Jurkat, Clone E6-1 (cell line): ENCODE measurements around the gene ARSB.
"Not testable (repeated sequence)": the region's sequence is repeated elsewhere in the genome, so short reads cannot be mapped to it uniquely, and the experiment has no call there.

ENCODE experiments used
- DNase-seq: peaks from one replicate; pipeline ENCODE4 v3.0.0-alpha.2; 2011; ENCODE audit warnings: low read depth, low spot score
- H3K4me3 ChIP-seq: 2 replicates; pipeline ENCODE4 v1.5.1; 2011; ENCODE audit warnings: mild to moderate bottlenecking, low read length, control low read depth, moderate library complexity

The ARSB gene

DNA sequence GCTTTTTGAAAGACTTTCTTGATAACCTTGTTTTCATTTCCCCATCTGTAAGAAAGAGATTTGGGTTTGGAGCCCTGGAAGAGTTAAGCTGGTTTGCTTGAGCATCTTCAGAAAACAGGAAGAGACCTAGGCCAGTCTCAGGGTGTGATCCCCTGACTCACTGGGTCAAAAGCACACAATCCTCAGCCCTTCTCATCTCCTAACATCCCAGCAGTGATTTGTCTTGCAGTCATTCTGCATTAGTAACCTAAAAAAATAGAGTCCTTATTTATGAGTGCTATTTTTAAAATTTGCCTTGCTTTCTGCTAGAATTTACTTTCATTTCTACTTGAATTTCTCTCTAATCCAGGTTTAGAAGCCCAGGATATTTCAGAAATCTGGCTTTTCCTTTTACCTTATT, 16.4 kb upstream of the ARSB start:
- no peak overlapping the region for H3K4me3 ChIP-seq
- no peak for DNase-seq

DNA sequence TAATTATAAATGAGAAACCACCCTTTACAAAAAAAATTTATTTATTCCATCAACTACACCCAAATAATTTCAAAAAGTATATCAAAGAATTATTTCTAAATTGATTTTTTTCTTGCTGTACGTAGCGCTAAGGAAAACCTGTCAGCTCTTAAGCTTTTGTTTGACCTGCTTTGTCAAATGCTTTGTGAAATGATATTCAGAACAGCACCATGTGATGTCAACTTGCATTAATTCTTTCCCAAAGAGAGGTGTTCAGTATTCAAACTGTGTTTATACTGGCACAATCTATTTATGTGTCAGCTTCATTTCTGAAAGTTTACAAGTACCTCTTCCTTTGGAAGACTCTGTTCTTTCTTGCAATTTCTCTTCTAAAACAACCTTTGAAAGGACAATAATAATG, 12.0 kb upstream of the ARSB start:
- no peak for DNase-seq
- H3K4me3 ChIP-seq: no peak overlapping the region

GRCh38 chr5:78995521-78996007, 10.5 kb upstream of the ARSB start:
- H3K4me3 ChIP-seq: no peak overlapping the region
- DNase-seq: no peak

- no peak for DNase-seq
- no peak overlapping the region for H3K4me3 ChIP-seq
These were observed 8.1 kb upstream of the ARSB start for GRCh38 chr5:78993165-78993564.

DNA sequence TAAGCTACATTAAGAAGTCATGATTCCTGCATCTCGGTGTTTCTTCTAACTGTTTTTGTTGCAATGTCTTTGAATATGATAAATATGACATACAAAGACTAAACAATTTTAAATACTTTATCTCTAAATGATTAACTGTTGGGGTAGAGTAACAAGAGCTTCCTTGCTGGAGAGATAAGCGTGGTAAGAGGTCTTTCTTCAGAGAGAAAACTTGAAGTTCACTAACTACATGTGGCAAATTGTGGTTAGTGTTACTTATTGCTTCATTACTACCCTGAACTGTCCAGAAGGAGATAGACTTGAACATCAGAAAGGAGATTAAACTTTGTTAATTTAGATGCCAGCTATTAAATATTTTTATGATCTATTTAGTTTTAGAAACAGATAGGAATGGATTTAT, 7.0 kb upstream of the ARSB start:
- H3K4me3 ChIP-seq: no peak overlapping the region
- DNase-seq: no peak

DNA sequence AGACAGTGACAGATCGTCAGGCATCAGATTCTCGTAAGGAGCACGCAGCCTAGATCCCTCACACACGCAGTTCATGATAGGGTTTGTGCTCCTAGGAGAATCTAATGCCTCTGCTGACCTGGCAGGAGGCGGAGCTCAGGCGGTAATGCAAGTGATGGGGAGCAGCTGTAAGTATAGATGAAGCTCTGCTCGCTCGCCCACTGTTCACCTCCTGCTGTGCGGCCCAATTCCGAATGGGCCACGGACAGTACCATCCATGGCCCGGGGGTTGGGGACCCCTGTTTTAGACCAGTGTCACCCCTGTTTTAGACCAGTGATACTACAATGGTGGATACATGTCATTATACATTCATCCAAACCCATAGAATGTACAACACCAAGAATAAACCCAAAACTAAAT, 4.0 kb upstream of the ARSB start:
- no peak for DNase-seq
- H3K4me3 ChIP-seq: no peak overlapping the region

GRCh38 chr5:78985725-78986223, 664 bp upstream of the ARSB start:
- DNase-seq: no peak

DNA sequence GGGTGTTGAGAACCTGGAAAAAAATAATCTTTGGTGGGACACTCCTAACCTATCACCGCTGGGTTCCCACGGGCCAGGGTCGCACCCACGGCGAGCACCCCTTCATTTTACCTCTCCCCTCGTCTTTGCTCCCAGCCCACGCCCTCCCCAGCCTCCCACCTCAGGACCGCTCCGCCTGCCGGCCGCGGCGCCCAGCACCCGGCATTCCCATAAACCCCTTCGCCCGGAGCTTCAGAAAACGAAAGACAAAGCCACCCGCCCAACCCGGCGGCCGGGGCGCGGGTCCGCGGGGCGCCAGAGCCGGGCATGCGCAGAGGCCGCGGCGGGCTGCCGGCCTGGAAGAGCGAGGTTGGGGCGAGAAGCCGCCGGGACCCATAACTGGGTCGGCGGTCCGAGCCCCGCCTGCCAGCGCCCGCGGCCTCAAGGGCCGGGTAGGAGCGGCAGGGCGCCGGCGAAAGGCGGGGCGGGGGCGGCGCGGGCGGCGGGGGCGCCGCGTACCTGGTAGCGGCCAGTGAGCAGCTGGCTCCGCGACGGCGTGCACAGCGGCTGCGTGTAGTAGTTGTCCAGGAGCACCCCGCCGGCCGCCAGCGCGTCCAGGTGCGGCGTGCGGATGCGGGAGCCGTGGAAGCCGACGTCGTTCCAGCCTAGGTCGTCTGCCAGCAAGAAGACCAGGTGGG, 533 bp downstream of the ARSB start:
- DNase-seq: peak; percentile 65
- peak overlapping the region; percentile 63 for H3K4me3 ChIP-seq

More at GRCh38 chr5:78985725-78986223, 664 bp upstream of the ARSB start:
- peak overlapping the region; percentile 63 for H3K4me3 ChIP-seq

DNA sequence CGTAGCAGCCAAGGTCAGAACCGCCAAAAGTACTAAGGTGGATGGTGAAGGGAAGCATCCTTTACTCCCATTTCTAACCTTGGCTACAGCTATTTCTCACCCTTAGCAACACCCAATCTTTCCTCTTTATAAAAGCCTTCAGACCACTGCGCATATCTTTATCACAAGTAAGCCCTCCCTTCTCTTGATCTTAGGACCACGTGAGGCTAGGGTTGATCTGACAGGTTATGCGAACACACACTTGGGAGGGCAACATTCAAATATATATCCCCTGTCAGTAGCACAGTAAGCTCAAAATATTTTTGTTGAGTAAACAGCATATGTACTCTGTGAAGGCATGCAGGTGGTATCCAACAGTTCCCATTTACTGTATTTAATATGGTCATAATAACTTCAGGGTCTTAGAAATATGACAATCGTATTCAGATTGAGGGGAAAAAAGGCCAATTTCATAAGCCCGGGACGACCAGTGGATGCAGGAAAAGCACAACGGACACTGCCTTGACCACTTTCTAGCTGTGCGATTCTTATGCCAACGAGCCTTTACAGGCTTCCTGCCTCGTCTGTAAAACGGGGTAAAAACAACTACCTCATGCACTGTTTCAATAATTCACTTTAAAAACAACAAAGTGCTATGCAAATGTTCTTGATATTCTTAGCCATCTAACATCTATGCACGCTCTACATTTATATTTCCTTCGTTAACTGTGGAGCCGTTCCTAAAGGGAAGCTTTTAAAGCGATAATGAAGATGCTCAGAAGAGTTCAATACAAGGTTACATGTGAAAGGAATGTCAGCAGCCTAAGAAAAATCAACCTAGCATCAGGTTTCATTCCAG, 1.3 kb downstream of the ARSB start:
- peak overlapping the region; percentile 63 for H3K4me3 ChIP-seq

GRCh38 chr5:78983194-78983593, 1.9 kb downstream of the ARSB start:
- not testable (repeated sequence) for H3K4me3 ChIP-seq

More for the DNA sequence above, 1.3 kb downstream of the ARSB start:
- DNase-seq: peak; percentile 7

DNA sequence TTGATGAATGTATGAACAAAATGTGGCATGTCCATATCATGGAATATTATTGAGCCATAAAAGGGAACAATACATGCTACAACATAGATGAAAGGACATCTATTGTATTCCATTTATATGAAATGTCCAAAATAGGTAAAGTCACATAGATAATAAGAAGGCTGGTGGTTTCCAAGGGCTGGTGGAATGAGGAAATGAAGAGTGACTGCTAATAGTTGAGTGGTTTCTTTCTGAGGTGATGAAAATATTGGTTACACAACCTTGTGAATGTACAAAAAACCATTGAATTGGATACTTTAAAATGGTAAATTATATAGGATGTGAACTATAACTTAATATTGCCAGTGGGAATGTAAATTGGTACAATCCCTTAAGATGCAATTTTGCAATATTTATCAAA, 5.2 kb downstream of the ARSB start:
- DNase-seq: no peak
- no peak overlapping the region for H3K4me3 ChIP-seq

More at GRCh38 chr5:78983194-78983593, 1.9 kb downstream of the ARSB start:
- not testable (repeated sequence) for DNase-seq

DNA sequence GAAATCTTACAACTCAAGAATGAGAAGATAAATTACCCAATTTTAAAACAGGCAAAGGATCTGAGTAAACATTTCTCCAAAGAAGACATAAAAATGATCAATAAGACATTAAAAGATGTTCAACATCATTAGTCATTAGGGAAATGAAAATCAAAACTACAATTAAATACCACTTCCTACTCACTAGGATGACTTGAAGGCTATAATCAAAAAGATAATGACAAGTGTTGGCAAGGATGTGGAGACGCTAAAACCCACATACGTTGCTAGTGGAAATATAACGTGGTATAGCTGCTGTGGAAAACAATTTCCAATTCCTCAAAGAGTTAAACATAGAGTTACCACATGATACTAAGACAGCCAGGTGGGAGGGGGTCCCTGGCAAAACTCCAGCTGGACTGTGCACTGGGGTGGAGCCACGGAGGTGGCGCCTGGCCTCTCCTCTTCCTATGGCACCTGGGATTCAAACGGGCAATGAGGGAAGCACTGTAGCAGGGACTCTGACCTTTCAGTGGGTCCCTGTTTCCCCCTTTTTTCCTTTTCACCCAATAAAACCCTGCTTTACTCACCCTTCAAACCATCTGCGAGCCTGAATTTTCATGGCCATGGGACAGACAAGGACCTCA, 5.9 kb downstream of the ARSB start:
- DNase-seq: no peak
- H3K4me3 ChIP-seq: no peak overlapping the region

- no peak for DNase-seq
- H3K4me3 ChIP-seq: no peak overlapping the region
These were observed 10.1 kb downstream of the ARSB start for GRCh38 chr5:78975035-78975434.

- no peak for DNase-seq
- no peak overlapping the region for H3K4me3 ChIP-seq
These were observed 10.5 kb downstream of the ARSB start for GRCh38 chr5:78974601-78975000.

GRCh38 chr5:78974011-78974410, 11.1 kb downstream of the ARSB start:
- DNase-seq: no peak
- H3K4me3 ChIP-seq: no peak overlapping the region

DNA sequence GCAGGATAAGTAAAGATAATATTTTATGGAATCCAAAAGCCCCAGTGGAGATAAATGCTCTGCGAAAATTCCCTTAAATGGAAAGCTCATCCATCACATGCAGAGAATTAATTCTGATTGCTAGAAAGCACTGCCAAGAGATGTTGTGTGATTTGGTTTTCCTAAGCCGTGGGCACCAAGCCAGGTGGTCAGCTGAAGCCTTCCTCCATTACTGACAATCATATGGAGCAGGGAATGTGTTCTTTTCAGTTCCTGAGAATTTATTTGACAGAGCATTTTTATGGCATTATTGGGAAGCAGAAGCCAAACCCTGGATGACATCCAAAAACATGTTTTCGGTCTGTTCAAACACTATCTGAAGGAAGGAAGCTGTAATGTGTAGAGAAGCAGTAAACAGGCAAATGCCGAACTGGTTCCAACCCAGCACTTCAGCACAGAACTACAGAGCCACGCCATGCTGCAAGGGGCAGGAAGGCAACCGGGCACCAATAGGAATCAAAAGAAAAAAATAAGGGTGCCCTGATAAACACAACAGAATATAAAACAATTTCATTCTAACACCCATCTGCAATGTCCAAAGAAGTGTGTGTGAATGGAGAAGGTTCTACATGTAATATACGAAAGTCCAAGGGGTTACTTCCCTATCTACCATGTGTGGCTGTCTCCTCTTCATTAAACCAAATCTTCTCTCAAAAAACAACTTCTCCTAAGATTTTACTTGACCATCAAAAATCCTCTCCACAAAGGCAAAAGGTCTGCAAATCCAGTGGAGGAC, 12.3 kb downstream of the ARSB start:
- no peak for DNase-seq
- H3K4me3 ChIP-seq: no peak overlapping the region

DNA sequence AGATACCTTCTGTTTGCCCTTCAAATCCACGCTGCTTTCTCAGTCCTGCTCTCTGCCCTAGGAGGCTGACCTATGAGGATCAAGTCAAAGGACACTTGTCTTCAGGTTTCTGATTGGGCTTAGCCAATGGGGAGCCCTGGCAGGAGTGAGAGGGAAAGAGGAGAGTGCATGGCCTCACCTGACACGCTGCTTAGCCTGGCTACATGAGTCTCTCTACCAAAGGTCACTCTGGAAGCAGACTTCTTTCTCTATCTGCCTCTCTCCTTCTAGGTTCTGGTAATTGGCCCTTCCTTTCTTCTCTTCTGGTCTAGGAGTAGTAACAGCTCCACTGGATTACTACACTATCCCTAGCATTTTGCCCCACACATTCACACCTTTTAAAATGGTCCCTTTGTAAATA, 13.1 kb downstream of the ARSB start:
- no peak overlapping the region for H3K4me3 ChIP-seq
- DNase-seq: no peak

GRCh38 chr5:78968781-78969180, 16.3 kb downstream of the ARSB start:
- DNase-seq: no peak
- H3K4me3 ChIP-seq: no peak overlapping the region

DNA sequence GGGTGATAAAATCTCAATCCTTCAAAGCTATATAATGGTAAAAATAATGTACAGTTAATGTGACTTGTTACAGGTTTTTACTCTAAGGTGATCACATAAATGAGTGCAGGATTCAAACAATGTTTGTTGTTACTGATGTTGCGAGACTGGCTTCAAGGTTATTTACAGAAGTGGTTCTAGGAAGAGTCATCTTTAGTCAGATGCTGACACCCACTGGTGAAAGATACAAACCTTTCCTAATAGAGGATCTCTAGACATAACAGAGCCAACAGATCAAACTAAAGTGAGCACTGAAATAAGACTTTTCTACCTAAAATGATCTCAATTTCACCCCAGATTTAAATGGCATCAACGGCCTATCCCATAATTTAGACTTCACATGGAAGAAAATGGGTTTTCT, 20.2 kb downstream of the ARSB start:
- DNase-seq: peak; percentile 28
- no peak overlapping the region for H3K4me3 ChIP-seq
